ENCODE measurements around the gene MAGEA11. TPM values are rescaled to one million over a fixed set of nuclear protein-coding genes. Genes with fewer than 3 reads are reported as not detected.

Gene MAGEA11
- total and polyA plus RNA-seq, 2 of the 4 experiments (the other 2 are of a cell fraction), result not detected

- Histone ChIP-seq H3K36me3 (ENCODE audit: control insufficient read depth, insufficient read depth, low read length) (no peaks in the 10 kb centered on the region), H4K20me1 (ENCODE audit: insufficient read depth, low read length) (no peaks in the 10 kb centered on the region), H4K8ac (ENCODE audit: low read depth in 2 of 2, low read length in 2 of 2) (no peak overlapping the region), H2AK5ac (ENCODE audit: low read depth, low read length) (no peak overlapping the region), H3K9me1 (ENCODE audit: insufficient read depth, low read length) (no peaks in the 10 kb centered on the region), H3K9me3 (ENCODE audit: control insufficient read depth, insufficient read depth, low read length) (no peaks in the 10 kb centered on the region), H3K27ac (ENCODE audit: insufficient read depth, low read length) (no peak overlapping the region), H3K27me3 (ENCODE audit: control insufficient read depth, insufficient read depth, low read length) (peaks cover 2% of the 10 kb centered on the region; the same call in 1 of the 2 replicates), H2BK120ac (ENCODE audit: low read depth, low read length) (no peak overlapping the region), H2BK5ac (ENCODE audit: low read depth, low read length, poor library complexity, severe bottlenecking) (no peak overlapping the region), H3K4ac (ENCODE audit: low read depth, low read length) (no peak overlapping the region), H3K4me1 (ENCODE audit: control insufficient read depth, insufficient read depth, low read length) (no peaks in the 10 kb centered on the region), H2BK15ac (ENCODE audit: low read depth, low read length) (no peak overlapping the region), H2AK9ac (replicated peaks; ENCODE audit: low read depth, low read length, poor library complexity) (no peak overlapping the region), H4K5ac (ENCODE audit: low read depth, low read length) (no peak overlapping the region), H3K4me2 (ENCODE audit: low read depth, low read length) (no peak overlapping the region), H3K14ac (replicated peaks; ENCODE audit: low read depth, low read length) (no peak overlapping the region), H3K4me3 (ENCODE audit: insufficient read depth, low read depth, low read length) (no peak overlapping the region), H3K56ac (ENCODE audit: extremely low read depth, insufficient read depth, low read length) (no peak overlapping the region), H3K79me1 (ENCODE audit: low read depth in 1 of 2, low read length in 2 of 2) (no peaks in the 10 kb centered on the region), H2AFZ (replicated peaks; ENCODE audit: low read length, poor library complexity) (no peak overlapping the region), H3K18ac (ENCODE audit: low read depth, low read length) (no peak overlapping the region), H3K9ac (ENCODE audit: low read depth, low read length) (no peak overlapping the region), H2BK20ac (ENCODE audit: low read depth, low read length) (no peak overlapping the region), H4K91ac (ENCODE audit: insufficient read depth, low read depth, low read length) (no peak overlapping the region), H3K23ac (ENCODE audit: low read depth, low read length) (no peak overlapping the region)
- ATAC-seq (ENCODE audit: low read depth), result no peak
- dilution Hi-C loops (cut with HindIII; ENCODE audit: low sequenced_read_pairs, unreplicated experiment) (no loop called here), intact Hi-C loops (cut with micrococcal nuclease) (no loop called here), in situ Hi-C loops (cut with MboI; ENCODE audit: low sequenced_read_pairs) (loop anchor here (25.0 kb wide), 1 partner anchor 122 kb away; no protein-coding TSS in a partner anchor)
- TF ChIP-seq USF2 (IDR thresholded peaks at IDR 0.05; ENCODE audit: low read depth, low read length) (no peak), CTCF (conservative IDR thresholded peaks at IDR 0.05; ENCODE audit: low read depth, low read length) (no peak), CHD1 (IDR thresholded peaks at IDR 0.05; ENCODE audit: low read depth, low read length) (no peak)
- no peak for DNase-seq
- CTCF ChIA-PET, result no interaction called here
- 57% methylated on average over 1 of the region's 2 CpGs; no CpG with 5 or more reads in 1 of the 2 experiments for WGBS, 2 experiments (ENCODE audit: extremely low coverage in 2 of 2, insufficient read length in 1 of 2)
- no TSS peak for BruUV-seq (replicated peaks)
- POLR2A ChIA-PET (ENCODE audit: unreplicated experiment), result no interaction called here
Observed at GRCh38 chrX:149715468-149715867, 3.6 kb downstream of the MAGEA11 start.
